ENCODE data around the gene THOC7.

- TF ChIP-seq CTCF (IDR thresholded peaks at IDR 0.05): no peak
- no peak for TF ChIP-seq POLR2A (IDR thresholded peaks at IDR 0.05)
- no peak for TF ChIP-seq POLR2AphosphoS5 (IDR thresholded peaks at IDR 0.05)
These were observed 63.5 kb downstream of the THOC7 start for GRCh38 chr3:63800097-63800496.

Data from gastroesophageal sphincter (tissue), 3 donors.